ENCODE measurements around the gene GAB3. TPM values are rescaled to one million over a fixed set of nuclear protein-coding genes. Genes with fewer than 3 reads are reported as not detected.
"Not testable (repeated sequence)": the region's sequence is repeated elsewhere in the genome, so short reads cannot be mapped to it uniquely, and the experiment has no call there.

The GAB3 gene
- total RNA-seq, 1 donor from 2014 or later: 5.7 TPM

- no peaks in the 10 kb centered on the region for H3K27me3 ChIP-seq (ENCODE audit: control insufficient read depth in 3 of 3, insufficient read depth in 3 of 3, low read length in 3 of 3)
Measured at GRCh38 chrX:154661170-154661569, 89.7 kb downstream of the GAB3 start.

DNA sequence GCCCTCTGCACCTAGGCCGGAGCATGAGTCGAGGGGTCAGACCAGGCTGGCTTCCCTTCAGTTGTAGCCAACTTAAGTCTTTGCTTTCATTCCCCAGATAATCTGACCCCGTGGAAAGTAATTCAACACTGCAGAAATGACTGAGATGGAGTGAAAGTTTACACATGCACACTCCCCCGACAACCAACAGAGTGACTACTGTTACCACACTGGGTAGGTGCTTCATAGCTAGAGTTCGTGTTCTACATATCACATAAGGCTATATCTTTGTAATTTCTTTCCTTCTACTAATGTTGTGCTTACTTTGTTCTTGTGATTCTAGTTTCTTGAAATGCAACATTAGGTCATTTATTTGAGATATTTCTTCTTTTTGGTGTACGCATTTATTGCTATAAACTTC lies 90.3 kb downstream of the GAB3 start:
- no peak overlapping the region for H3K9ac ChIP-seq (ENCODE audit: low read depth in 1 of 3, low read length in 3 of 3)
- H3K4me3 ChIP-seq (ENCODE audit: low read length in 3 of 3): no peak overlapping the region
- no peaks in the 10 kb centered on the region for H3K27me3 ChIP-seq (ENCODE audit: control insufficient read depth in 3 of 3, insufficient read depth in 3 of 3, low read length in 3 of 3)
- no peaks in the 10 kb centered on the region for H3K36me3 ChIP-seq (ENCODE audit: control insufficient read depth in 3 of 3, insufficient read depth in 3 of 3, low read length in 3 of 3)
- peaks cover 0 to 4% (median 2%) of the 10 kb centered on the region in 3 donors for H3K9me3 ChIP-seq (ENCODE audit: control insufficient read depth in 3 of 3, low read length in 3 of 3)
- no peaks in the 10 kb centered on the region for H3K4me1 ChIP-seq (ENCODE audit: control insufficient read depth in 3 of 3, insufficient read depth in 3 of 3, low read length in 3 of 3)
- no peak overlapping the region for H3K27ac ChIP-seq (ENCODE audit: low read depth, low read length)

More at GRCh38 chrX:154661170-154661569, 89.7 kb downstream of the GAB3 start:
- H3K4me3 ChIP-seq (ENCODE audit: low read length in 3 of 3): no peak overlapping the region
- H3K27ac ChIP-seq (ENCODE audit: low read depth, low read length): no peak overlapping the region
- no peaks in the 10 kb centered on the region for H3K4me1 ChIP-seq (ENCODE audit: control insufficient read depth in 3 of 3, insufficient read depth in 3 of 3, low read length in 3 of 3)
- H3K36me3 ChIP-seq (ENCODE audit: control insufficient read depth in 3 of 3, insufficient read depth in 3 of 3, low read length in 3 of 3): no peaks in the 10 kb centered on the region
- peaks cover 0 to 4% (median 2%) of the 10 kb centered on the region in 3 donors for H3K9me3 ChIP-seq (ENCODE audit: control insufficient read depth in 3 of 3, low read length in 3 of 3)
- no peak overlapping the region for H3K9ac ChIP-seq (ENCODE audit: low read depth in 1 of 3, low read length in 3 of 3)

GRCh38 chrX:154658957-154659356 lies 91.9 kb downstream of the GAB3 start:
- no peaks in the 10 kb centered on the region for H3K36me3 ChIP-seq (ENCODE audit: control insufficient read depth in 3 of 3, insufficient read depth in 3 of 3, low read length in 3 of 3)
- H3K9me3 ChIP-seq (ENCODE audit: control insufficient read depth in 3 of 3, low read length in 3 of 3): peaks cover 0 to 4% (median 0%) of the 10 kb centered on the region in 3 donors
- no peaks in the 10 kb centered on the region for H3K27me3 ChIP-seq (ENCODE audit: control insufficient read depth in 3 of 3, insufficient read depth in 3 of 3, low read length in 3 of 3)
- no peak overlapping the region for H3K27ac ChIP-seq (ENCODE audit: low read depth, low read length)
- H3K9ac ChIP-seq (ENCODE audit: low read depth in 1 of 3, low read length in 3 of 3): no peak overlapping the region
- H3K4me3 ChIP-seq (ENCODE audit: low read length in 3 of 3): no peak overlapping the region
- H3K4me1 ChIP-seq (ENCODE audit: control insufficient read depth in 3 of 3, insufficient read depth in 3 of 3, low read length in 3 of 3): no peaks in the 10 kb centered on the region

GRCh38 chrX:154658187-154658586 lies 92.7 kb downstream of the GAB3 start:
- Histone ChIP-seq H3K4me1 (ENCODE audit: control insufficient read depth in 3 of 3, insufficient read depth in 3 of 3, low read length in 3 of 3) (no peaks in the 10 kb centered on the region), H3K27ac (ENCODE audit: low read depth, low read length) (no peak overlapping the region), H3K27me3 (ENCODE audit: control insufficient read depth in 3 of 3, insufficient read depth in 3 of 3, low read length in 3 of 3) (no peaks in the 10 kb centered on the region), H3K4me3 (ENCODE audit: low read length in 3 of 3) (no peak overlapping the region), H3K36me3 (ENCODE audit: control insufficient read depth in 3 of 3, insufficient read depth in 3 of 3, low read length in 3 of 3) (no peaks in the 10 kb centered on the region), H3K9ac (ENCODE audit: low read depth in 1 of 3, low read length in 3 of 3) (no peak overlapping the region), H3K9me3 (ENCODE audit: control insufficient read depth in 3 of 3, low read length in 3 of 3) (peaks cover 0 to 4% (median 0%) of the 10 kb centered on the region in 3 donors)

DNA sequence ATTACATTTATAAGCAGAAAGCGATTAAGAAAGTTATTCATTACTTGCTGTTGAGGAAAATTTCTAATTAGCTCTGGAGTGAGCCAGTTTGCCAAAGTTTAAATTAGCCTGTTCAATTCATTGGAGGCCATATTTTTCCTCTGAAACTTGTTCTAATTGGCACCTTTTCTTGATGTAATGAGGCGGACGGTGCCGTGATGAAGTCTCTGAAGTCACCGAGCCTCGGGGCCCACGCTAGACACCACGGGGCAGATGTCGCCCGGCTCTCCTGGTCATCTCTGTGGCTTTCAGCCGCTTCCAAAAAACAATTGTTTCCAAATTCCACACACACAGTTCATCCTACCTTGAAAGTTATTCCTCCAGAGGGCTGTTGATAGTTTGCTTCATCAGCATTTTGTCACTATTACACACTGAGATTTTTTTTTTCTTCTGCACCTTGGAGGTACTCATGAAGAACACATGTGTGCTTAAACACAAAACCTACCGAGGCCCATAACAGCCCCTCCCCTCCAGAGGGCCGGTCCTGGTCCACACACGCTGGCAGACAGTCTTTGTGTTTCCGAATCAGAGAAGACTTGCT lies 93.6 kb downstream of the GAB3 start:
- H3K36me3 ChIP-seq (ENCODE audit: control insufficient read depth in 3 of 3, insufficient read depth in 3 of 3, low read length in 3 of 3): no peaks in the 10 kb centered on the region
- no peaks in the 10 kb centered on the region for H3K4me1 ChIP-seq (ENCODE audit: control insufficient read depth in 3 of 3, insufficient read depth in 3 of 3, low read length in 3 of 3)
- H3K9me3 ChIP-seq (ENCODE audit: control insufficient read depth in 3 of 3, low read length in 3 of 3): peaks cover 0 to under 1% (median 0%) of the 10 kb centered on the region in 3 donors
- H3K27ac ChIP-seq (ENCODE audit: low read depth, low read length): no peak overlapping the region
- H3K27me3 ChIP-seq (ENCODE audit: control insufficient read depth in 3 of 3, insufficient read depth in 3 of 3, low read length in 3 of 3): no peaks in the 10 kb centered on the region
- no peak overlapping the region for H3K9ac ChIP-seq (ENCODE audit: low read depth in 1 of 3, low read length in 3 of 3)
- H3K4me3 ChIP-seq (ENCODE audit: low read length in 3 of 3): no peak overlapping the region

- Histone ChIP-seq H3K27me3 (ENCODE audit: control insufficient read depth in 3 of 3, insufficient read depth in 3 of 3, low read length in 3 of 3) (no peaks in the 10 kb centered on the region), H3K9me3 (ENCODE audit: control insufficient read depth in 3 of 3, low read length in 3 of 3) (no peaks in the 10 kb centered on the region), H3K36me3 (ENCODE audit: control insufficient read depth in 3 of 3, insufficient read depth in 3 of 3, low read length in 3 of 3) (no peaks in the 10 kb centered on the region), H3K4me3 (ENCODE audit: low read length in 3 of 3) (no peak overlapping the region), H3K27ac (ENCODE audit: low read depth, low read length) (no peak overlapping the region), H3K4me1 (ENCODE audit: control insufficient read depth in 3 of 3, insufficient read depth in 3 of 3, low read length in 3 of 3) (no peaks in the 10 kb centered on the region), H3K9ac (ENCODE audit: low read depth in 1 of 3, low read length in 3 of 3) (no peak overlapping the region)
Measured at GRCh38 chrX:154655786-154656185, 95.1 kb downstream of the GAB3 start.

DNA sequence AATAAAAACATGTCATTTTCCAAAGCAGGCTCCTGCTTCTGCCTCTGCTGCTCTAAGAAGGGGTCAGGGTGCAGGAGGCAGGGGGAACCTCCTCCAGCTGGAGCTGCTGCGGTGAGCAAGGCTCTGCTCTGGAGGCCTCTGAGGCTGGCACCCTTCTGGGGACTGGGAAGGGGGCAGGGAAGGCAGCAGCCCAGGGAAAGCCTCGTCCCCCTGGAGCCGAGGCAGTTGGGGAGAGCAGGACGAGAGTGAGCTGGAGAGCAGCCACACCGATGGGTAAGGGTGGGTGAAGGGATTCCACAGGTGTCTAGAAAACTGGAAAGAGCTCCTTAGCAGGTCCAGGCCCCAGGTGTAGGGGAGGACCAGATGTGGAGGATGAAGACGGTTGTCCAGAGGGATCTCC lies 95.5 kb downstream of the GAB3 start:
- no peak overlapping the region for H3K27ac ChIP-seq (ENCODE audit: low read depth, low read length)
- no peaks in the 10 kb centered on the region for H3K36me3 ChIP-seq (ENCODE audit: control insufficient read depth in 3 of 3, insufficient read depth in 3 of 3, low read length in 3 of 3)
- no peak overlapping the region for H3K9ac ChIP-seq (ENCODE audit: low read depth in 1 of 3, low read length in 3 of 3)
- H3K4me1 ChIP-seq (ENCODE audit: control insufficient read depth in 3 of 3, insufficient read depth in 3 of 3, low read length in 3 of 3): no peaks in the 10 kb centered on the region
- H3K4me3 ChIP-seq (ENCODE audit: low read length in 3 of 3): no peak overlapping the region
- H3K27me3 ChIP-seq (ENCODE audit: control insufficient read depth in 3 of 3, insufficient read depth in 3 of 3, low read length in 3 of 3): no peaks in the 10 kb centered on the region
- no peaks in the 10 kb centered on the region for H3K9me3 ChIP-seq (ENCODE audit: control insufficient read depth in 3 of 3, low read length in 3 of 3)

- no peaks in the 10 kb centered on the region for H3K36me3 ChIP-seq (ENCODE audit: control insufficient read depth in 3 of 3, insufficient read depth in 3 of 3, low read length in 3 of 3)
- H3K27me3 ChIP-seq (ENCODE audit: control insufficient read depth in 3 of 3, insufficient read depth in 3 of 3, low read length in 3 of 3): no peaks in the 10 kb centered on the region
- no peaks in the 10 kb centered on the region for H3K4me1 ChIP-seq (ENCODE audit: control insufficient read depth in 3 of 3, insufficient read depth in 3 of 3, low read length in 3 of 3)
- no peak overlapping the region for H3K4me3 ChIP-seq (ENCODE audit: low read length in 3 of 3)
- no peak overlapping the region for H3K27ac ChIP-seq (ENCODE audit: low read depth, low read length)
- no peaks in the 10 kb centered on the region for H3K9me3 ChIP-seq (ENCODE audit: control insufficient read depth in 3 of 3, low read length in 3 of 3)
- H3K9ac ChIP-seq (ENCODE audit: low read depth in 1 of 3, low read length in 3 of 3): no peak overlapping the region
Measured at GRCh38 chrX:154654925-154655324, 96.0 kb downstream of the GAB3 start.

GRCh38 chrX:154654372-154654771 lies 96.5 kb downstream of the GAB3 start:
- no peaks in the 10 kb centered on the region for H3K4me1 ChIP-seq (ENCODE audit: control insufficient read depth in 3 of 3, insufficient read depth in 3 of 3, low read length in 3 of 3)
- no peak overlapping the region for H3K27ac ChIP-seq (ENCODE audit: low read depth, low read length)
- H3K36me3 ChIP-seq (ENCODE audit: control insufficient read depth in 3 of 3, insufficient read depth in 3 of 3, low read length in 3 of 3): no peaks in the 10 kb centered on the region
- no peak overlapping the region for H3K9ac ChIP-seq (ENCODE audit: low read depth in 1 of 3, low read length in 3 of 3)
- no peaks in the 10 kb centered on the region for H3K9me3 ChIP-seq (ENCODE audit: control insufficient read depth in 3 of 3, low read length in 3 of 3)
- H3K4me3 ChIP-seq (ENCODE audit: low read length in 3 of 3): no peak overlapping the region
- no peaks in the 10 kb centered on the region for H3K27me3 ChIP-seq (ENCODE audit: control insufficient read depth in 3 of 3, insufficient read depth in 3 of 3, low read length in 3 of 3)

DNA sequence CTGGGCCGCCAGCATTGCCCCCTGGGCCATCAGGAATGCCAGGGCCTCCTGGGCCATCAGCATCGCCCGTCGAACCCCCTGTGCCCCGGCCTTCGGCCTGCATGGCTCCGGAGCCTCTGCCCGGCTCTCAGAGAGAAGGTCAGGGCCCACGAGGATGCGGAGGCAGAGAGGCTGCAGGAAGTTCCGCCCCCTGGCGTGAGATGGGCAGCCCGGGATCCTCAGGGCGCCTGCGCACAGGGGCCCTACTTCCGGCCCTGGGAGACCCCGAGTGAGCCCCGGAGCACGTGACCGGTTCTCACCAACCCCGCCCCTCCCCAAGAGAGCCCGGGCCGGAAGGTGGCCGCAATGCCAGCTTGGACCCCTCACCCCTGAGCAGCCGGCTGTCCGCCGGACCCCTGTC lies 97.5 kb downstream of the GAB3 start, which contains the start of gene CTAG2:
CTAG2 (minus strand) TSS at position 167 of the 400 bp plus-strand sequence; CDS start at position 103, 64 bp downstream.
- H3K4me3 ChIP-seq (ENCODE audit: low read length in 3 of 3); H3K27me3 ChIP-seq (ENCODE audit: control insufficient read depth in 3 of 3, insufficient read depth in 3 of 3, low read length in 3 of 3); H3K4me1 ChIP-seq (ENCODE audit: control insufficient read depth in 3 of 3, insufficient read depth in 3 of 3, low read length in 3 of 3); H3K9me3 ChIP-seq (ENCODE audit: control insufficient read depth in 3 of 3, low read length in 3 of 3); H3K27ac ChIP-seq (ENCODE audit: low read depth, low read length); H3K36me3 ChIP-seq (ENCODE audit: control insufficient read depth in 3 of 3, insufficient read depth in 3 of 3, low read length in 3 of 3); H3K9ac ChIP-seq (ENCODE audit: low read depth in 1 of 3, low read length in 3 of 3): not testable (repeated sequence)

All from skeletal muscle tissue (tissue), 4 donors.